COLO829 (cell line): ENCODE results near the gene CEP104.

Experiments used
- DNase-seq: peaks from one replicate; pipeline ENCODE4 v3.0.0; 2012; ENCODE audit warnings: low spot score

Gene CEP104

GRCh38 chr1:3796215-3797061, 60.6 kb downstream of the CEP104 start, which contains the start of gene LRRC47:
Gene LRRC47, minus strand, starts transcription at chr1:3796498. Its CDS starts 22 bp downstream, at chr1:3796476.
- peak; percentile 95 for DNase-seq

- DNase-seq = no peak
These were observed 61.4 kb downstream of the CEP104 start for GRCh38 chr1:3795453-3796214.

GRCh38 chr1:3790952-3791351, 66.1 kb downstream of the CEP104 start:
- DNase-seq = no peak

- DNase-seq = no peak
These were observed 66.5 kb downstream of the CEP104 start for GRCh38 chr1:3790500-3790923.

- no peak for DNase-seq
These were observed 67.3 kb downstream of the CEP104 start for GRCh38 chr1:3789421-3790300.

DNA sequence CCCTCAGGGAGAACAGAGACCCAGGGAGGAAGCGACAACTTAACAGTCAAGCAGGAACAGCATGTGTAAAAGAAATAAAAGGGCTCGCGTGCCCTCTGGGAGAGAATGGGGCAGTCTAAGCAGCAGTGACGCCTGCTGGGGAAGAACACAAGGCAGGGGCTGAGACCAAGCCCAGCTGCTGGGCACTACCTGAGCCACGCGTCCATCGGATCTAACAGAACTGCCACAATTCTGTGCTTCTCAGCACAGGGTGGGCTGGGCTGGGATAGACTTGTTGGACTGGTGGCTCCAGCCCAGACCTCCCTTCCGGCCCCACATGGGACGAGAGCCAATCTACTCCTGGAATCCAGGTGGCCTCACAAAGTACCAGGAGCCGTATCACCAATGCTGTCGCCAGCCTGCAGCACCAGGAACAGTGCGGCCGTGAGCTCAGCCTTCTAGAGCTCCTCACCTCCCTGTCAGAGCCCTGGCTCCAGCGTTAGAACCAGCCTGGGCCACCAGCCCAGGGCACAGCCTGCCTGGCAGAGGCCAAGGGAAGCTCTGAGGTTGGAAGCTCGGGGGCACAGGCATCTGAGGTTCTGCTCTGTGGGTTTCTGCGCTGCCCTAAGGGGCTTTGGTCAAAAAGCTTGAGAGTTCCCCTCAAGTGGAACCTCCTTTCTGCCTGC, 68.1 kb downstream of the CEP104 start:
- DNase-seq = no peak

- no peak for DNase-seq
These were observed 69.0 kb downstream of the CEP104 start for GRCh38 chr1:3787745-3788605.

DNA sequence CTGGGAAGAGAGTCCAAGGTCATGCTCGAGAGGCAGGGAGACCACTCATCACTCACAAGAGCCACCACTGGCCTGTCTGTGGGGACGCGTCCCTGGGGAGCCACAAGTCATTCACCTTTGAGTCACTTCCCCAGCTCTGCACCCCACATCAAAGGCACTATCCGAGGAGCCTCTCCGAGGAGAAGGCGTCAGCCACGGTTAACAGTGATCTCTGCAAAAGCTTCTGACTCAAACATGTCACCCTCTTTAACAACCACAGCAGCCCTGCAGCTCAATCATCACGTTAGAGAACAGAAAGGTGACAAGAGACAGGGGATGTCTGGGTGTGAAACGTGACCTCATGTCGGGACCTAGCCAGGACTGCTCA, 69.7 kb downstream of the CEP104 start:
- DNase-seq = no peak

DNA sequence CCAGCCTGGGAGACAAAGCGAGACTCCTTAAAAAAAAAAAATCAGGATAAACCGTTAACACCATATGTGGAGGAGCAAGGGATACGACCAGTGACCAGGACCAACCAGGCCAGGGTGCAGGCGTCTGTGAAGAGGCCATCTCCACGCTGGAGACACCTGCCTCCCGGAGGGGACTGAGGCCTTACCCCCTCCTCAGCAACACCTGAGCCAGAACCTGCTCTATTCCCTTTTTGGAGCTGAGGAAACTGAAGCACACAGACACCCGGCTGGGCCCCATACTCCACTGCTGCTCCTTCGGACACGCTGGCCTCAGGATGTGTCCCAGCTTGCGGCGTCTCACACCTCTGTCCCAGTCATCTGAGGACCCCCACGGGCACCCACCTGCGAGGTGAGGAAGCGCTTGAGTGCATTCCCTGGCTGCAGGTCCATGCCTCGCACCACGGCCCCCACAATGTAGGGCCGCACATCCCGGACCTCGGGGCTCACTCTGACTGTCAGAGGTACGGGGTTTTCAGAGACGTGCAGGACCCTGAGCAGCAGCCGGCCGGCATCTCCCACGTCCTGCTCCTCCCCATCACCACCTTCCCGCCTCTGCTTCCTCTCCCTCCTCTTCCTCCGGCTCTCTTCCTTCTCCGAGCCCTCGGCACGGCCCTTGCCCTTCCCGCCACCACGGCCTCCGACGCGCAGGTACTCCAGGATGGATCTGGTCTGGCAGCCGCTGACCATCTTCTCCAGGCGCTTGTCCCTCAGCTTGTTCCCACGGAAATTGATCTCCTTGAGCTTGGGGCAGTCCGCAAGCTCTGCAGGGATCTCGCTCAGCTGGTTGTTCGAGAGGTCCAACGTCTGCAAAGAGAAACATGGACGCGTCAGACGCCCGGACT, 70.3 kb downstream of the CEP104 start:
- no peak for DNase-seq

DNA sequence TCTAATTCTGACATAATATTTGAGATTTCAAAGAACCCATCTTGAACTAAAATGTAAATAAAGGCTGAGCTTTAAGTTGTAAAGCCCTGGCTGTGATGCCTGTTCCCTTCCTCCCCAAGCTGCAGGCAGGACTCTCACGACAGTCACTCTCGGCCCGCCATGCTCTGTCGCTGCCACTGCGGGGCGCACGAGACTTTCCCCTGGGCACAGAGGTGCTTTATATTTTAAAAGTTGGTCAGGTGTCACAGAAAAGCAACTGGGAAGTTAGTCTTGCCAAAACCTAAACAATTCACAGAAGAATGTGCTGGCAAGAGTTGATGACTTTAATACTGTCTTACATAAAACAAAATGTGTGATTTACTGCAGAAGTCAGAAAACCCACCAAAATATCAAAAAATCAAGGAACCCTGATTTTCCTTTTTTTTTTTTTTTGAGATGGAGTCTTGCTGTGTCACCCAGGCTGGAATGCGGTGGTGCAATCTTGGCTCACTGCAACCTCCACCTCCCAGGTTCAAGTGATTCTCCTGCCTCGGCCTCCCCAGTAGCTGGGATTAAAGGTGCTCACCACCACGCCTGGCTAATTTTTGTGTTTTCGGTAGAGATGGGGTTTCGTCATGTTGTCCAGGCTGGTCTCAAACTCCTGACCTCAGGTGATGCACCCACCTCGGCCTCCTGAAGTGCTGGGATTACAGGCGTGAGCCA, 71.4 kb downstream of the CEP104 start:
- no peak for DNase-seq

DNA sequence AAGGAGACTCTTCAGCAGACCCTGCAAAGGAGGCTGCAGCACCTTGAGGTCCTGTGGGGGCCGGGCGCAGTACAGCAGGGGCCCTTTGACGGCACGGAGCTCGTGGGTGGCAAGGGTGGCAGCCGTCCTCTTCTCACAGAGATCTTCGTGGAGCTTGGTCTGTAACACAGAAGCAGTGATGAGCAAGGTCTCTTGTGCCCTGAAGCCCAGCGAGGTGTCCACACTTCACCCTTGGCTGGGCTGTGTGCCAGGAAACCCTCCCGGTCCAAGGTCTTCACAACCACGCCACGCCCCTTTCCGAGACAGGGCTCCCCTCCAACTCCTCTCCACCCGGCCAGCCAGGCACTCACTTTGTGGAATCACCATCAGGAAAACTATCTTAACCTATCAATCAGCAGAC, 72.0 kb downstream of the CEP104 start:
- no peak for DNase-seq

DNA sequence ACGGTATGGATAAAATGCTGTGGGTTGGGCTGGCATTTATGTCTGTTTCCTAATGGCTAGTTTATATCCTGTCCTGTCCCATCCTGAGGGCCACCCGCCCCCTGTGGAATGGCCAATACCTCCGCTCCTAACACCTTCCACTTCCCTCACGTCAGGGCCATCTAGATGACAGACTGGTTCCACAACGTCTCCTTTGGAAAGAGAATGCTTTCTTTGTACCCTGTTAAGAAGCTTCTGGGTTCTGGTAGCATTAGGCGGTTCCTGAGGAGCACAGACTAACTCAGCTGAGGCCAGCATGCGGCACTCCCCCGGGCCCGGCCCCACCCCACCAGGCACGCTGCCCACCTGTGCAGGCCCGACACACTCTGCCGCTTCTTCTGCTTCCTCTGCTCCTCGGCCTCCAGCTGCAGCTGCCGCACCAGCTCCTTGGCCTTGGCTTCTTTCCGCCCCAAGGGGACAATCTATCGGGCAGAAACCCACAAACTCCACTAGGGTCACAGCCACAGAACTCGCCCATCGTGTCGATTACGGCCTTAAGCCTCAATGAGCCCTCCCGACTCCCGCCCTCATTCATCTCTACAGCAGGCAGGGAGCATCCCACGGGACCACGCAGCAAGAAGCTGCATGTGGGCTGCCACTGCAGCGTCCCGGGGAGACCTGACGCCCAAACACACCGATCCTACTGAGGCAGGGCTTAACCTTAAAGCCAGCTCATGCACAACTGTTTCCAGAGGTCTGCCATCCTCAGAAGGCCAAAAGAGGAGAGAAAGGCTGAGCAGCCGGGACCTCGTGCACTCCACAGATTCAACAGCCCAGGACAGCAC, 73.1 kb downstream of the CEP104 start:
- DNase-seq = no peak

DNA sequence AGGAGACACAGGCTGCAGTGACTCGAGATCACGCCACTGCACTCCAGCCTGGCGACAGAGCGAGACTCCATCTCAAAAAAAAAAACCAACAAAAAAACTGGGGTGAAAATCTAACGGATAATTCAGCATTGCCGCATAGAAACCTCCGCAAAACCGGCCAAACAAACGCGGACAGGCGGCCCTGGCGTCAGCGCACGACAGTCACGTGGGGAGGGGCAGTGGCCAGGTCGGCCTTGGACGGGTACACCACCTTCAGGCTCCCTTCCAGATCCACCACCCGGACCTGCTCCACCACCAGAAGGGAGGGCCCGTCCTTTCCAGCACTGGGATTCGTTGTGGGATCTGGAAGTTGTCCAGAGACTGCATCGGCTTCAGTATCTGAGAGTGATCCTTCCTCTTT, 76.1 kb downstream of the CEP104 start:
- no peak for DNase-seq

DNA sequence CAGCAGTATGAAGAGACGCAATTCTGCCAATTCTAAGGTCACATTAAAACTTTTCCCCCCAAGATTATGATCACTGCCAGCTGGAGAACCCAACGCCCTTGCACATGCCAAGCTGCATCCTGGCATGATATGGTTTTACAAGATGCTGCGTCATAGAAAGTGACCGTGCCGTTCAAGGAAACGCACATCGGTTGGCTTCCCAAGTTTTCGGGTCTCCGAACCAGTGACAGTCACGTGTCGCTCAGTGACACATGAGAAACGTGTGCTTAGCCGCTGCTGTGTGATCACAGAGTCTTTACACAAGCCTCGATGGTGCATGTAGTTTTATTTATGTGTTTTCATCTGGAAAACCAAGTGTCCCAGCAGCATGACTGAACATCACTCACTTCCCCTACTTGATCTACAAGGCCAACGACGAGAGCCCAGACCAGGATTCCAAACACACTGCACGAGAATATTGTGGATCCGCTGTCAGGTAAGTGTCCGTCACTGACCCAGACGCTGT, 77.0 kb downstream of the CEP104 start:
- no peak for DNase-seq

- DNase-seq = no peak
These were observed 77.6 kb downstream of the CEP104 start for GRCh38 chr1:3779265-3779911.

GRCh38 chr1:3778590-3779264, 78.3 kb downstream of the CEP104 start:
- DNase-seq = no peak
